K562 (cell line): ENCODE measurements around the gene HVCN1. TPM values are rescaled to one million over a fixed set of nuclear protein-coding genes. Genes with fewer than 3 reads are reported as not detected.
A peak's percentile ranks its signal among the peaks of the same experiment; 100 is the strongest.

Source experiments
- CC2D1A ChIP-seq: fragments of 450-650 bp; IDR thresholded peaks from 2 replicates; pipeline ENCODE4 v1.6.1; 2017; ENCODE audit warnings: mild to moderate bottlenecking
- CREB1 ChIP-seq, 2 experiments: sonication (generic) in 1 of 2; formaldehyde crosslinking in 1 of 2; IDR thresholded peaks; 2 replicates each; pipeline versions ENCODE4 v1.6.1 to v1.8.0; 2012 to 2022; ENCODE audit warnings: inconsistent platforms in 1 of 2, mild to moderate bottlenecking in 1 of 2, missing genetic modification reagents in 1 of 2, moderate library complexity in 1 of 2
- DDX20 ChIP-seq: fragments of 450-650 bp; IDR thresholded peaks from 2 replicates; pipeline ENCODE4 v1.6.1; 2016; ENCODE audit warnings: missing genetic modification characterization, low read depth, mild to moderate bottlenecking, missing compliant biosample characterization, moderate library complexity
- FOXK2 ChIP-seq, 2 experiments: fragments of 450-650 bp; IDR thresholded peaks in 1 of 2; conservative IDR thresholded peaks in 1 of 2; 2 replicates each; pipeline ENCODE4 v1.6.1; 2016; ENCODE audit warnings: low read depth in 2 of 2, mild to moderate bottlenecking in 1 of 2
- HOXB6 ChIP-seq: fragments of 250-450 bp; sonication (Bioruptor Pico); IDR thresholded peaks from 2 replicates; pipeline ENCODE4 v1.5.1; 2022; ENCODE audit warnings: mild to moderate bottlenecking, borderline replicate concordance
- KLF1 ChIP-seq: fragments of 450-650 bp; IDR thresholded peaks from 2 replicates; pipeline ENCODE4 v1.6.1; 2016; ENCODE audit warnings: missing genetic modification characterization, missing compliant biosample characterization
- MYC ChIP-seq, 2 experiments: fragments of 250-450 bp in 1 of 2; sonication (Bioruptor Pico) in 1 of 2; IDR thresholded peaks; 2 replicates each; pipeline versions ENCODE4 v1.5.1 to v1.6.1; 2012 to 2021; ENCODE audit warnings: low read depth in 2 of 2, borderline replicate concordance in 1 of 2, improper control_type of control experiment in 1 of 2, low read length in 1 of 2, mild to moderate bottlenecking in 1 of 2, moderate library complexity in 1 of 2
- RFX5 ChIP-seq: IDR thresholded peaks from 2 replicates; pipeline ENCODE4 v1.6.1; 2011; ENCODE audit warnings: low read depth, mild to moderate bottlenecking, improper control_type of control experiment, low read length
- SMARCA4 ChIP-seq: fragments of 450-650 bp; IDR thresholded peaks from 2 replicates; pipeline ENCODE4 v1.6.1; 2016
- TEAD2 ChIP-seq: fragments of 450-650 bp; IDR thresholded peaks from 2 replicates; pipeline ENCODE4 v1.6.1; 2016; ENCODE audit warnings: missing genetic modification characterization, control low read depth, missing compliant biosample characterization
- TEAD4 ChIP-seq, 2 experiments: sonication (generic) in 1 of 2; formaldehyde crosslinking in 1 of 2; IDR thresholded peaks; 2 replicates each; pipeline versions ENCODE4 v1.6.1 to v1.8.0; 2012 to 2022; ENCODE audit warnings: borderline replicate concordance in 1 of 2, inconsistent platforms in 1 of 2, low read length in 1 of 2, mild to moderate bottlenecking in 1 of 2, missing genetic modification reagents in 1 of 2
- ZNF778 ChIP-seq: fragments of 450-650 bp; formaldehyde crosslinking; IDR thresholded peaks from 2 replicates; pipeline ENCODE4 v1.4.0; 2020; ENCODE audit warnings: mild to moderate bottlenecking, moderate library complexity
- polyA plus RNA-seq, 8 experiments: library from polyadenylated mRNA; depleted of rRNA in 4 of 8; stranded (reverse) in 5 of 8; unstranded in 3 of 8; fragments of >200 nt; fragmentation: Nextera tagmentation in 2 of 8; fragmentation: Illumina TruSeq in 1 of 8; extraction: Ambion mirVana in 2 of 8; extraction: Trizol in 1 of 8; gene quantifications; 2 replicates each; pipeline versions ENCODE4 v1.2.1 to v1.2.3, GENCODE V29; 2011 to 2014; ENCODE audit warnings: inconsistent platforms in 1 of 8, missing spikeins in 1 of 8
- total RNA-seq, 7 experiments: library from RNA; depleted of rRNA in 6 of 7; stranded (reverse); fragments of >200 nt in 6 of 7; fragmentation: Illumina TruSeq in 2 of 7; extraction: Trizol in 2 of 7; gene quantifications; 2 replicates each; pipeline versions ENCODE4 v1.2.1 to v1.2.3, GENCODE V29; 2011 to 2021; ENCODE audit warnings: low replicate concordance in 1 of 7
- TF ChIP-seq, protein P1 (sequence below): fragments of 450-650 bp; formaldehyde crosslinking; IDR thresholded peaks from 2 replicates; pipeline ENCODE4 v1.4.0; 2020; ENCODE audit warnings: mild to moderate bottlenecking, mixed read lengths
- TF ChIP-seq, protein P2 (sequence below): fragments of 450-650 bp; IDR thresholded peaks from one replicate; pipeline ENCODE4 v1.6.1; 2018; ENCODE audit warnings: mild to moderate bottlenecking, moderate library complexity; ENCODE audit not compliant: partially characterized antibody
- TF ChIP-seq, protein P3 (sequence below): fragments of 450-650 bp; IDR thresholded peaks from 2 replicates; pipeline ENCODE4 v1.6.1; 2017; ENCODE audit warnings: mild to moderate bottlenecking, moderate library complexity
- TF ChIP-seq, protein P4 (sequence below): fragments of 200-400 bp; formaldehyde crosslinking; IDR thresholded peaks from 2 replicates; pipeline ENCODE4 v1.6.1; 2017; ENCODE audit warnings: mild to moderate bottlenecking, low read depth, low read length, moderate library complexity
- TF ChIP-seq, protein P5 (sequence below): sonication (generic); formaldehyde crosslinking; IDR thresholded peaks from 2 replicates; pipeline ENCODE4 v1.8.1; 2023; ENCODE audit warnings: mild to moderate bottlenecking, missing genetic modification reagents

HVCN1 gene
- total and polyA plus RNA-seq, 9 of the 15 experiments (the other 6 are each of a cell fraction or from before 2014, with no cell fraction given), result 0.21 to 1.4 (median 0.74) TPM

DNA sequence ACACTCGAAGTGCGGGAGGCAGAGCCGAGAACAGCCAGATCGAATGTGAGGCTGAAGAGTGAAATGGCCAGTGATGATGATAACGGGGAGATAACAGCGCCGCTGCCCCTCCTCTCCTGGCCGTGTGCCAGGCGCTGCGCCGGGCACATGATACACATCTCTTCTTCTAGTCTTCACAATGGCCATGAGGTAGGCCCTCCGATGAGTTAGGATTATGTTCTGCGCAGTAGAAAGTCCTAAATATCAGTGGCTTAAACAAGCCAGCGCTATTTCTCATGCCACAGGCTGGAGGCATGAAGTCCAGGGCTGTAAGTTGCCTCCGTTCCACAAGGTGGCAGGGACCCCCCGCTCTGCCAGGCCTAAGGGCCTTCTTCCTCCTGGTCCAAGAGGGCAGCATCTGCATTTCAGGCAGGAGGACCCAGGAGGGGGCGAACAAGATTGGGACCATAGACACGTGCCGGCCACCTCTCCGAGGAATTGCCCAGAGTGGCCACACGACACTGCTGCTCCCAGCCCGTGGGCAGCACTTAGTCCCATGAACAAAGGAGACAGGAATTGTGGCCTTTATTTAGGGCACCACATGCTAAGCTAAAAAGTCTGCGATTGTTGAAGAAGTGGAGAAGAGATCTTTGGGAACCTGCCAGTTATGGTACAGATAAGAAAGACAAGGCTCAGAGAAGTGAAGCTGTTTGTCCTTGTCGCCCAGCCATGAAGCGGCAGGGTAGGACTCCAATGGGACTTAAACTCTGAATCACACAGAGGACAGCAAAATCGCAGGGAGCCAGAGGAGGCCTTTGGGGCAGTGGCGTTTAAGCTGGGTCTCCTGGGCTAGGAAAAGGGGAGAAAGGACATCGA lies 10.9 kb upstream of the HVCN1 start (continued):
- TF ChIP-seq, protein P1, sequence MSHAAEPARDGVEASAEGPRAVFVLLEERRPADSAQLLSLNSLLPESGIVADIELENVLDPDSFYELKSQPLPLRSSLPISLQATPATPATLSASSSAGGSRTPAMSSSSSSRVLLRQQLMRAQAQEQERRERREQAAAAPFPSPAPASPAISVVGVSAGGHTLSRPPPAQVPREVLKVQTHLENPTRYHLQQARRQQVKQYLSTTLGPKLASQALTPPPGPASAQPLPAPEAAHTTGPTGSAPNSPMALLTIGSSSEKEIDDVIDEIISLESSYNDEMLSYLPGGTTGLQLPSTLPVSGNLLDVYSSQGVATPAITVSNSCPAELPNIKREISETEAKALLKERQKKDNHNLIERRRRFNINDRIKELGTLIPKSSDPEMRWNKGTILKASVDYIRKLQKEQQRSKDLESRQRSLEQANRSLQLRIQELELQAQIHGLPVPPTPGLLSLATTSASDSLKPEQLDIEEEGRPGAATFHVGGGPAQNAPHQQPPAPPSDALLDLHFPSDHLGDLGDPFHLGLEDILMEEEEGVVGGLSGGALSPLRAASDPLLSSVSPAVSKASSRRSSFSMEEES, result no peak
- TF ChIP-seq DDX20 (tag) (no peak), MYC (IDR thresholded peaks at IDR 0.05; ENCODE audit: low read depth, low read length) (peak; percentile 29; the same call in 1 of the 2 replicates), MYC (CRISPR knock-in tag; IDR thresholded peaks at IDR 0.05; ENCODE audit: borderline replicate concordance, low read depth) (no peak), RFX5 (no peak), FOXK2 (conservative IDR thresholded peaks at IDR 0.05 in 1 of 2, IDR thresholded peaks at IDR 0.05 in 1 of 2; ENCODE audit: low read depth in 2 of 2) (no peak), ZNF778 (CRISPR knock-in tag) (no peak), CREB1 (IDR thresholded peaks at IDR 0.05) (no peak), CREB1 (CRISPR knock-in tag; IDR thresholded peaks at IDR 0.05) (no peak), SMARCA4 (peak; percentile 58), TEAD4 (IDR thresholded peaks at IDR 0.05; ENCODE audit: low read length) (peak; percentile 20; the same call in 1 of the 2 replicates), TEAD4 (CRISPR knock-in tag; IDR thresholded peaks at IDR 0.05; ENCODE audit: borderline replicate concordance) (no peak), CC2D1A (no peak), HOXB6 (CRISPR knock-in tag) (no peak), TEAD2 (tag) (no peak), KLF1 (no peak)
- TF ChIP-seq, protein P2, sequence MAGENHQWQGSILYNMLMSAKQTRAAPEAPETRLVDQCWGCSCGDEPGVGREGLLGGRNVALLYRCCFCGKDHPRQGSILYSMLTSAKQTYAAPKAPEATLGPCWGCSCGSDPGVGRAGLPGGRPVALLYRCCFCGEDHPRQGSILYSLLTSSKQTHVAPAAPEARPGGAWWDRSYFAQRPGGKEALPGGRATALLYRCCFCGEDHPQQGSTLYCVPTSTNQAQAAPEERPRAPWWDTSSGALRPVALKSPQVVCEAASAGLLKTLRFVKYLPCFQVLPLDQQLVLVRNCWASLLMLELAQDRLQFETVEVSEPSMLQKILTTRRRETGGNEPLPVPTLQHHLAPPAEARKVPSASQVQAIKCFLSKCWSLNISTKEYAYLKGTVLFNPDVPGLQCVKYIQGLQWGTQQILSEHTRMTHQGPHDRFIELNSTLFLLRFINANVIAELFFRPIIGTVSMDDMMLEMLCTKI, result no peak
- TF ChIP-seq, protein P3, sequence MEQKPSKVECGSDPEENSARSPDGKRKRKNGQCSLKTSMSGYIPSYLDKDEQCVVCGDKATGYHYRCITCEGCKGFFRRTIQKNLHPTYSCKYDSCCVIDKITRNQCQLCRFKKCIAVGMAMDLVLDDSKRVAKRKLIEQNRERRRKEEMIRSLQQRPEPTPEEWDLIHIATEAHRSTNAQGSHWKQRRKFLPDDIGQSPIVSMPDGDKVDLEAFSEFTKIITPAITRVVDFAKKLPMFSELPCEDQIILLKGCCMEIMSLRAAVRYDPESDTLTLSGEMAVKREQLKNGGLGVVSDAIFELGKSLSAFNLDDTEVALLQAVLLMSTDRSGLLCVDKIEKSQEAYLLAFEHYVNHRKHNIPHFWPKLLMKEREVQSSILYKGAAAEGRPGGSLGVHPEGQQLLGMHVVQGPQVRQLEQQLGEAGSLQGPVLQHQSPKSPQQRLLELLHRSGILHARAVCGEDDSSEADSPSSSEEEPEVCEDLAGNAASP, result no peak
- TF ChIP-seq, protein P4, sequence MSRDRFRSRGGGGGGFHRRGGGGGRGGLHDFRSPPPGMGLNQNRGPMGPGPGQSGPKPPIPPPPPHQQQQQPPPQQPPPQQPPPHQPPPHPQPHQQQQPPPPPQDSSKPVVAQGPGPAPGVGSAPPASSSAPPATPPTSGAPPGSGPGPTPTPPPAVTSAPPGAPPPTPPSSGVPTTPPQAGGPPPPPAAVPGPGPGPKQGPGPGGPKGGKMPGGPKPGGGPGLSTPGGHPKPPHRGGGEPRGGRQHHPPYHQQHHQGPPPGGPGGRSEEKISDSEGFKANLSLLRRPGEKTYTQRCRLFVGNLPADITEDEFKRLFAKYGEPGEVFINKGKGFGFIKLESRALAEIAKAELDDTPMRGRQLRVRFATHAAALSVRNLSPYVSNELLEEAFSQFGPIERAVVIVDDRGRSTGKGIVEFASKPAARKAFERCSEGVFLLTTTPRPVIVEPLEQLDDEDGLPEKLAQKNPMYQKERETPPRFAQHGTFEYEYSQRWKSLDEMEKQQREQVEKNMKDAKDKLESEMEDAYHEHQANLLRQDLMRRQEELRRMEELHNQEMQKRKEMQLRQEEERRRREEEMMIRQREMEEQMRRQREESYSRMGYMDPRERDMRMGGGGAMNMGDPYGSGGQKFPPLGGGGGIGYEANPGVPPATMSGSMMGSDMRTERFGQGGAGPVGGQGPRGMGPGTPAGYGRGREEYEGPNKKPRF, result no peak
- TF ChIP-seq, protein P5, sequence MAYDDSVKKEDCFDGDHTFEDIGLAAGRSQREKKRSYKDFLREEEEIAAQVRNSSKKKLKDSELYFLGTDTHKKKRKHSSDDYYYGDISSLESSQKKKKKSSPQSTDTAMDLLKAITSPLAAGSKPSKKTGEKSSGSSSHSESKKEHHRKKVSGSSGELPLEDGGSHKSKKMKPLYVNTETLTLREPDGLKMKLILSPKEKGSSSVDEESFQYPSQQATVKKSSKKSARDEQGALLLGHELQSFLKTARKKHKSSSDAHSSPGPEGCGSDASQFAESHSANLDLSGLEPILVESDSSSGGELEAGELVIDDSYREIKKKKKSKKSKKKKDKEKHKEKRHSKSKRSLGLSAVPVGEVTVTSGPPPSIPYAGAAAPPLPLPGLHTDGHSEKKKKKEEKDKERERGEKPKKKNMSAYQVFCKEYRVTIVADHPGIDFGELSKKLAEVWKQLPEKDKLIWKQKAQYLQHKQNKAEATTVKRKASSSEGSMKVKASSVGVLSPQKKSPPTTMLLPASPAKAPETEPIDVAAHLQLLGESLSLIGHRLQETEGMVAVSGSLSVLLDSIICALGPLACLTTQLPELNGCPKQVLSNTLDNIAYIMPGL, result no peak
